Subcutaneous abdominal adipose tissue (tissue), 5 donors: ENCODE measurements around the gene PEMT.
A peak's percentile ranks its signal among the peaks of the same experiment; 100 is the strongest.

Source experiments
- H3K27ac ChIP-seq: one replicate; pipeline ENCODE4 v1.7.0; 2013; ENCODE audit warnings: low read depth, mild to moderate bottlenecking, inconsistent platforms, low read length, moderate library complexity
- H3K27me3 ChIP-seq, 5 donors: one replicate each; pipeline ENCODE4 v1.7.0; 2013; ENCODE audit warnings: low read length in 5 of 5, inconsistent platforms in 1 of 5; ENCODE audit not compliant: control insufficient read depth in 5 of 5, insufficient read depth in 4 of 5
- H3K36me3 ChIP-seq, 5 donors: one replicate each; pipeline ENCODE4 v1.7.0; 2013; ENCODE audit warnings: low read length in 5 of 5; ENCODE audit not compliant: control insufficient read depth in 5 of 5, insufficient read depth in 5 of 5
- H3K4me1 ChIP-seq, 5 donors: one replicate each; pipeline ENCODE4 v1.7.0; 2013; ENCODE audit warnings: low read length in 5 of 5, mild to moderate bottlenecking in 3 of 5, moderate library complexity in 1 of 5; ENCODE audit not compliant: control insufficient read depth in 5 of 5, insufficient read depth in 5 of 5
- H3K4me3 ChIP-seq, 5 donors: one replicate each; pipeline ENCODE4 v1.7.0; 2013; ENCODE audit warnings: low read length in 5 of 5, low read depth in 1 of 5
- H3K9ac ChIP-seq, 5 donors: one replicate each; pipeline ENCODE4 v1.7.0; 2013; ENCODE audit warnings: low read length in 5 of 5, mild to moderate bottlenecking in 4 of 5, moderate library complexity in 3 of 5
- H3K9me3 ChIP-seq, 5 donors: one replicate each; pipeline ENCODE4 v1.7.0; 2013; ENCODE audit warnings: low read length in 5 of 5; ENCODE audit not compliant: control insufficient read depth in 5 of 5
- donor health status: healthy.
- donor health status: healthy.
- donor health status: healthy.
- donor health status: healthy.
- donor health status: healthy.

The PEMT gene

GRCh38 chr17:17497845-17498520, 93.5 kb downstream of the PEMT start:
- Histone ChIP-seq H3K9ac (no peak overlapping the region), H3K36me3 (peaks cover 0 to 7% (median 0%) of the 10 kb centered on the region in 5 donors), H3K4me3 (no peak overlapping the region), H3K27ac (no peak overlapping the region), H3K27me3 (no peaks in the 10 kb centered on the region), H3K9me3 (no peaks in the 10 kb centered on the region), H3K4me1 (peaks cover 2 to 43% (median 26%) of the 10 kb centered on the region in 5 donors)

GRCh38 chr17:17497065-17497844, 94.3 kb downstream of the PEMT start:
- peak overlapping the region in 2 of 5 donors; percentile 30 to 59 for H3K9ac ChIP-seq
- H3K4me3 ChIP-seq = peak overlapping the region in 4 of 5 donors; percentile 22 to 97 (median 85)
- no peaks in the 10 kb centered on the region for H3K27me3 ChIP-seq
- no peaks in the 10 kb centered on the region for H3K9me3 ChIP-seq
- H3K36me3 ChIP-seq = peaks cover 0 to 8% (median 5%) of the 10 kb centered on the region in 5 donors
- peak overlapping the region; percentile 96 for H3K27ac ChIP-seq
- H3K4me1 ChIP-seq = peaks cover 5 to 50% (median 31%) of the 10 kb centered on the region in 5 donors

- H3K36me3 ChIP-seq = peaks cover 0 to 17% (median 13%) of the 10 kb centered on the region in 5 donors
- peak within 1 kb of the TSS; percentile 83 to 97 (median 95) for H3K4me3 ChIP-seq
- peak within 1 kb of the TSS; percentile 96 for H3K27ac ChIP-seq
- H3K4me1 ChIP-seq = peaks cover 5 to 57% (median 31%) of the 10 kb centered on the region in 5 donors
- no peaks in the 10 kb centered on the region for H3K27me3 ChIP-seq
- H3K9me3 ChIP-seq = no peaks in the 10 kb centered on the region
- peak within 1 kb of the TSS; percentile 66 to 93 (median 86) for H3K9ac ChIP-seq
Measured at GRCh38 chr17:17496189-17497064, 95.1 kb downstream of the PEMT start, which contains the start of gene RASD1. Gene RASD1, minus strand, starts transcription at chr17:17496395. Its CDS starts 214 bp downstream, at chr17:17496181.

GRCh38 chr17:17495536-17496188, 95.8 kb downstream of the PEMT start:
- Histone ChIP-seq H3K27me3 (no peaks in the 10 kb centered on the region), H3K4me3 (peak overlapping the region; percentile 78 to 97 (median 95)), H3K9ac (peak overlapping the region; percentile 66 to 93 (median 77)), H3K27ac (peak overlapping the region; percentile 96), H3K9me3 (no peaks in the 10 kb centered on the region), H3K4me1 (peaks cover 5 to 57% (median 31%) of the 10 kb centered on the region in 5 donors), H3K36me3 (peaks cover 0 to 24% (median 21%) of the 10 kb centered on the region in 5 donors)

- peaks cover 5 to 57% (median 31%) of the 10 kb centered on the region in 5 donors for H3K4me1 ChIP-seq
- peak overlapping the region; percentile 96 for H3K27ac ChIP-seq
- peaks cover 0 to 25% (median 21%) of the 10 kb centered on the region in 5 donors for H3K36me3 ChIP-seq
- peak overlapping the region; percentile 78 to 97 (median 95) for H3K4me3 ChIP-seq
- peak overlapping the region; percentile 66 to 93 (median 77) for H3K9ac ChIP-seq
- no peaks in the 10 kb centered on the region for H3K9me3 ChIP-seq
- H3K27me3 ChIP-seq = no peaks in the 10 kb centered on the region
Measured at GRCh38 chr17:17494870-17495535, 96.5 kb downstream of the PEMT start.

GRCh38 chr17:17494499-17494869, 97.0 kb downstream of the PEMT start:
- H3K4me3 ChIP-seq = peak overlapping the region; percentile 78 to 97 (median 87)
- H3K4me1 ChIP-seq = peaks cover 5 to 57% (median 31%) of the 10 kb centered on the region in 5 donors
- H3K9me3 ChIP-seq = no peaks in the 10 kb centered on the region
- H3K9ac ChIP-seq = peak overlapping the region; percentile 38 to 93 (median 74)
- peaks cover 0 to 25% (median 21%) of the 10 kb centered on the region in 5 donors for H3K36me3 ChIP-seq
- no peaks in the 10 kb centered on the region for H3K27me3 ChIP-seq
- peak overlapping the region; percentile 96 for H3K27ac ChIP-seq

- peaks cover 5 to 57% (median 31%) of the 10 kb centered on the region in 5 donors for H3K4me1 ChIP-seq
- H3K36me3 ChIP-seq = peaks cover 0 to 25% (median 21%) of the 10 kb centered on the region in 5 donors
- H3K4me3 ChIP-seq = peak overlapping the region; percentile 78 to 97 (median 87)
- peak overlapping the region in 4 of 5 donors; percentile 7 to 89 (median 70) for H3K9ac ChIP-seq
- H3K9me3 ChIP-seq = no peaks in the 10 kb centered on the region
- no peaks in the 10 kb centered on the region for H3K27me3 ChIP-seq
- H3K27ac ChIP-seq = peak overlapping the region; percentile 96
Measured at GRCh38 chr17:17493986-17494466, 97.5 kb downstream of the PEMT start.

- peak overlapping the region; percentile 96 for H3K27ac ChIP-seq
- peak overlapping the region in 4 of 5 donors; percentile 7 to 89 (median 70) for H3K9ac ChIP-seq
- no peaks in the 10 kb centered on the region for H3K27me3 ChIP-seq
- H3K9me3 ChIP-seq = no peaks in the 10 kb centered on the region
- H3K36me3 ChIP-seq = peaks cover 0 to 29% (median 24%) of the 10 kb centered on the region in 5 donors
- peaks cover 5 to 57% (median 31%) of the 10 kb centered on the region in 5 donors for H3K4me1 ChIP-seq
- peak overlapping the region; percentile 78 to 97 (median 87) for H3K4me3 ChIP-seq
Measured at GRCh38 chr17:17493249-17493985, 98.1 kb downstream of the PEMT start.
